IPS-20b (cell line): ENCODE data around the gene TMIGD3.
"Not testable (repeated sequence)": the region's sequence is repeated elsewhere in the genome, so short reads cannot be mapped to it uniquely, and the experiment has no call there.

Source experiments
- H3K27ac ChIP-seq: one replicate; pipeline ENCODE4 v1.5.1; 2013; ENCODE audit warnings: low read length
- H3K27me3 ChIP-seq: 2 replicates; pipeline ENCODE4 v1.6.1; 2013; ENCODE audit warnings: mild to moderate bottlenecking, low read length, inconsistent platforms; ENCODE audit not compliant: insufficient read depth
- H3K36me3 ChIP-seq: 2 replicates; pipeline ENCODE4 v1.6.1; 2013; ENCODE audit warnings: low read depth, mild to moderate bottlenecking, inconsistent platforms, low read length, moderate library complexity; ENCODE audit not compliant: insufficient read depth
- H3K4me1 ChIP-seq: 2 replicates; pipeline ENCODE4 v1.6.1; 2013; ENCODE audit warnings: mild to moderate bottlenecking, control low read depth, inconsistent platforms, low read length, moderate library complexity; ENCODE audit not compliant: insufficient read depth
- H3K4me3 ChIP-seq: 2 replicates; pipeline ENCODE4 v1.5.1; 2013; ENCODE audit warnings: mild to moderate bottlenecking, low read length, inconsistent platforms
- H3K9ac ChIP-seq: 2 replicates; pipeline ENCODE4 v1.6.1; 2013; ENCODE audit warnings: low read depth, mild to moderate bottlenecking, inconsistent platforms, low read length, moderate library complexity
- H3K9me3 ChIP-seq: 2 replicates; pipeline ENCODE4 v1.6.1; 2013; ENCODE audit warnings: mild to moderate bottlenecking, low read depth, low read length, inconsistent platforms; ENCODE audit not compliant: insufficient read depth

Gene TMIGD3

DNA sequence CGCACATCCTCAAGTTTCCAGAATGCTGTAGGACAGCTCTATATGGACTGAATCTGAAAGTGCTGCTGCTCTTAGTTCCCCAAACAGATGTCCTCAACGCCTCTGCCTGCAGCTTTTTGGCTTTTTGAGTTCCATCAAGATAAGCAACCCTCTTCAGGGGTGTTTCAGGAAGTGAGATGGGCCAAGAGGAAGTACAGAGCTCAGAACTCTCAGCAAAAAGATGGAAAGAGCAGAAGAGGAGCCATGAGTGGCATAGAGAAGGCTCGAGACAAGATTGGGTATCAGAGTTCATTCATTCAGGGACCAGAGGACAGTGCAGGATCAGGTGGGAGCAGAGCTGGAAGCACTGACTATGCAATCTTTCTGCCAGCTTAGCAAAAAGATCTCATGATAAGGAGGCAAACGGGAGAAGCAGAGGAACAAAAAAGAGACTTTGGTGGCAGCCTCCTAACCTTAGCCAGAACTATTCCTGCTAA is at the start of gene TMIGD3, which contains the start of gene ADORA3:
Gene TMIGD3 (minus strand): TSS at position 49 of the 476 bp plus-strand sequence. CDS start 279 bp downstream, outside the sequence.
Gene ADORA3 (minus strand): TSS at position 49 of the 476 bp plus-strand sequence. CDS start 279 bp downstream, outside the sequence.
- Histone ChIP-seq H3K4me3 (no peak within 1 kb of the TSS), H3K9ac (no peak within 1 kb of the TSS), H3K4me1 (peaks cover 6% of the 10 kb centered on the region), H3K9me3 (no peaks in the 10 kb centered on the region), H3K27me3 (no peaks in the 10 kb centered on the region), H3K36me3 (no peaks in the 10 kb centered on the region), H3K27ac (no peak within 1 kb of the TSS)

DNA sequence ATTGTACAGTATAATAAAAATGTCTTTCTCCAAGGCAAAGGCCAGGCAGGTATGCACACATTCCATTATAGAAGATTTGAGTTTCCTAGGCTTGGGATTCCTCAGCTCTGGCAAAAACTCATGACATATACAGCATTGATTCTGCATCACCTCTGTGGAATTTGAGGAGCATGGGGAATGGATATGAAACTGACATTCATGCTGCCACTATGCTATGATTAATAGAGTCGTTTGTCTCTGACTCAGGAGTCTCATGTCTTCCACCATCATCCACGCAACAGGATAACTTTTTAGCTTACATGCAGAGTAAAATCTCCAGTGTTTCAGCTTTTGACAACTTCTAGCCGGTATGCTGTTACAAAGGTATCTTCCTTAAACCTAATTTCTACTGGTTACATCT is 49.8 kb upstream of the TMIGD3 start:
- no peaks in the 10 kb centered on the region for H3K27me3 ChIP-seq
- peaks cover 4% of the 10 kb centered on the region; the same call in 1 of the 2 replicates for H3K4me1 ChIP-seq
- no peak overlapping the region for H3K9ac ChIP-seq
- no peaks in the 10 kb centered on the region for H3K36me3 ChIP-seq
- H3K27ac ChIP-seq, result no peak overlapping the region
- H3K9me3 ChIP-seq, result no peaks in the 10 kb centered on the region
- no peak overlapping the region for H3K4me3 ChIP-seq

DNA sequence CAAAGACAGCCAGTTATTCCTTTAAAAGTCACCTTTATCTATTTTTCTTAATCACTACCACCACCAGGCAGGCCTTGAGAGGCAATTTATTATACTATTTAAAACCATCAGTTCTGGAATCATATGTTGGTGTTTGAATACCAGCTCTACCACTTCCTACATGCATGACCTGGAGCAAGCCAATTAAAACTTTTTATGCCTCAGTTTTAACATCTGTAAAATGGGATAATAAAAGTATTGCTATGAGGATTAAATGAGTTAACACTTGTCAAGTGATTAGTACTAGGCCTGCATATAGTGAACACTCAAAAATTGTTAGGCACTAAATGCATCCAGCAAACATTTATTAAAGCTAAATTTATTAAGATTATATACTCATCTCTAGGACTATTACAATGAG is 49.2 kb upstream of the TMIGD3 start:
- H3K9me3 ChIP-seq, result no peaks in the 10 kb centered on the region
- H3K36me3 ChIP-seq, result no peaks in the 10 kb centered on the region
- peaks cover 4% of the 10 kb centered on the region; the same call in 1 of the 2 replicates for H3K4me1 ChIP-seq
- H3K9ac ChIP-seq, result no peak overlapping the region
- no peak overlapping the region for H3K27ac ChIP-seq
- no peak overlapping the region for H3K4me3 ChIP-seq
- H3K27me3 ChIP-seq, result no peaks in the 10 kb centered on the region

DNA sequence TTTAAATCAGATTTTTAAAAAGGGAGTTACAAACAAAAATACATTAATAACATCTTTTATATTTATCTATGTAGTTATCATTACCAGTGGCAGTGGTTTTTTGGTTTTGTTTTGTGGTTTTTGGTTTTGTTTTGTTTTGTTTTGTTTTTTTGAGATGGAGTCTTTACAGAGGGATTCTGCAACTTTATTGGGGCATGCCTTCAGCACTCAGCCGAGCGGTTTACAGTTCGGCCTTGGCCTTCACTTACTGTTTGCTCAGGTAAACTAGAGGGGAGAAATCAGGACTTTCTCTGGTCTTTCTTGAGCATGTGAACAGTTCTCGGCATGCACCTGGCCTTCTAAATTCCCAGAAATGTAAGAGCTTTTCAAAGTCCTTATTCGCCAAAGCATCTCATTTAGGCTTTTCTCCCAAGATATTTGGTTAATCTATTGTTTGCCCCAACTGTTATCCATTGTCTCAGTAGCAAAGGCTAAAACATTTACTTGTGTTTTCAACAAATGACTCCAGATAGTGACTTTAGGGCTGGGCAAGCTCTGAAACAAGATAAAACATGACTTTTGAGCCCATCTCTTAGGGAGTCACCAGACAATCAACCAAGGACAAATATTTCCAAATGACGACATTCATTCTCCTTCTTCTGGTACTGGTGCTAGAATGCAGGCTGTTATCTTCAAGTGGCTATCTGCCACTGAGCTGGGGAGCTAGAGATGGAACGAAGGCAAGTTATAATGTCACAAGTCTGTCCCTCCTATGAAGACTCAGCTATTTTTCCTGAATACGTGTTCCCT is 48.4 kb upstream of the TMIGD3 start:
- Histone ChIP-seq H3K27ac (no peak overlapping the region), H3K4me3 (no peak overlapping the region), H3K9ac (no peak overlapping the region), H3K36me3 (no peaks in the 10 kb centered on the region), H3K4me1 (peaks cover 4% of the 10 kb centered on the region; the same call in 1 of the 2 replicates), H3K9me3 (no peaks in the 10 kb centered on the region), H3K27me3 (no peaks in the 10 kb centered on the region)

DNA sequence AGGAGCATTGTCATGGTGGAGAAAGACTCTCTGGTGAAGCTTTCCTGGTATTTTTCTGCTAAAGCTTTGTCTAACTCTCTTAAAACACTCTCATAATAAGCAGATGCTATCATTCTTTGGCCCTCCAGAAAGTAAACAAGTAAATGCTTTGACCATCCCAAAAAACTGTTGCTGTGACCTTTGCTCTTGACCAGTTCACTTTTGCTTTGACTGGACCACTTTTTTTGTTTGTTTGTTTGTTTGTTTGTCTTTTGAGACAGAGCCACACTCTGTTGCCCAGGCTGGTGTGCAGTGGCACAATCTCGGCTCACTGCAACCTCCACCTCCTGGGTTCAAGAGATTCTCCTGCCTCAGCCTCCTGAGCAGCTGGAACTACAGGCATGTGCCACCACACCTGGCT is 44.4 kb upstream of the TMIGD3 start:
- not testable (repeated sequence) for H3K27ac ChIP-seq, H3K9me3 ChIP-seq, H3K27me3 ChIP-seq, H3K36me3 ChIP-seq, H3K4me3 ChIP-seq, H3K4me1 ChIP-seq, H3K9ac ChIP-seq

DNA sequence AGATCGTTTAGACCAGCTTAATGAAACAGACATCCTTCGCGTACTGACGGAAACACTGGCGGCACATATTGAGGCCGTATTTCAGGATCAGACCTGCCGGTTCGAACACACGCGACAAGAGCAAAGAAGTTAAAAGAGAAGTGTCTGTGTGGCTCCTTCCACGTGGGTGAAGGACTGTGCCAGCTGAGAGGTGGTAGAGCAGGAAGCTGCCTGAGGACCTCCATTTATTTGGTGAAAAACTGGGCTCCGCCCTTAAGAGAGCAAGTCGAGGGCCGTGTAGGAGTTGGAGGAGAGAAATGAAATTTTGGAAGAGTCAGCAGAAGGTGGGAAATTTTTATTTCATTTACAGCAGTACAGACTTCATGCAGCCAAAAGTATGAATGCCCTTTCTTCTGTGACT is 38.8 kb upstream of the TMIGD3 start:
- Histone ChIP-seq H3K27ac (peak overlapping the region; percentile 35), H3K4me1 (peaks cover 26% of the 10 kb centered on the region), H3K27me3 (peaks cover 8% of the 10 kb centered on the region; the same call in 1 of the 2 replicates), H3K4me3 (peak overlapping the region; percentile 23; the same call in 1 of the 2 replicates), H3K36me3 (no peaks in the 10 kb centered on the region), H3K9me3 (no peaks in the 10 kb centered on the region), H3K9ac (no peak overlapping the region)

DNA sequence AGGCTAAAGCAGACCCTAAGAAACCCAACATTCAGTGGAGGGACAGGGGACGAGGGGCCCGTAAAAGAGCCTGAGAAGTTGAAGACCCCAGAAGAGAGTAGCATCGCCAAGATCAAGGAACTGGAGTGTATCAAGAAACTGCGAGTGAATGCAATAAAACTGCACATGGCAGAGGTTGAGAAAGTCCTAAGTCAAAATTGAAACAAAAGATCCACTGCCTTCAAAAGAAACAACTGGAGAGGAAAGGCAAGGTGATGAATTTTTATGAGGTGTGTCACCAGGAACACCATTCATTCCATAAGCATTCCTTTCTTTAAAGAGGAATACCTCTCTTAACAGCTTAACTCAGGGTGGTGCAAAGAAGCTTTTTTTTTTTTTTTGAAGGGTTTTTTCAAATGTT is 38.3 kb upstream of the TMIGD3 start:
- H3K36me3 ChIP-seq, result no peaks in the 10 kb centered on the region
- no peaks in the 10 kb centered on the region for H3K9me3 ChIP-seq
- H3K27ac ChIP-seq, result no peak overlapping the region
- no peak overlapping the region for H3K9ac ChIP-seq
- peaks cover 26% of the 10 kb centered on the region for H3K4me1 ChIP-seq
- H3K4me3 ChIP-seq, result peak overlapping the region; percentile 23
- peaks cover 8% of the 10 kb centered on the region; the same call in 1 of the 2 replicates for H3K27me3 ChIP-seq

DNA sequence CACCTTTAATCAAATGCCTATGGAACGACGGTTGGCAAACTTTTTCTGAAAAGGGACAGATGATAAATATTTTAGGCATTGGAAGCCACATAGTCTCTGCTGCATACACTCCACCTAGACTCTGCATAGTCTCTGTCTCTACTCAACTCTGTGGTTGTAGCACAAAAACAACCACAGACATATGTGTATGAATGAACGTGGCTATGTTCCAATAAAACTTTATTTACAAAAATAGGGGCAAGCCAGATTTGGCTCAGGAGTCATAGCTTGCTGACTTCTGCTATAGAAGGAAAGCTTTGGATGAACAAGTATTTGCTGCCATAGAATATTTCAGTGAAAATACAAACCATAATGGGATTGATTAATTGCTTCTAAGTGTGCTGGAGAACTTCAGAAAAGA is 37.5 kb upstream of the TMIGD3 start:
- Histone ChIP-seq H3K9ac (no peak overlapping the region), H3K27me3 (peaks cover 8% of the 10 kb centered on the region; the same call in 1 of the 2 replicates), H3K36me3 (no peaks in the 10 kb centered on the region), H3K9me3 (no peaks in the 10 kb centered on the region), H3K4me3 (no peak overlapping the region), H3K4me1 (peaks cover 26% of the 10 kb centered on the region), H3K27ac (no peak overlapping the region)

DNA sequence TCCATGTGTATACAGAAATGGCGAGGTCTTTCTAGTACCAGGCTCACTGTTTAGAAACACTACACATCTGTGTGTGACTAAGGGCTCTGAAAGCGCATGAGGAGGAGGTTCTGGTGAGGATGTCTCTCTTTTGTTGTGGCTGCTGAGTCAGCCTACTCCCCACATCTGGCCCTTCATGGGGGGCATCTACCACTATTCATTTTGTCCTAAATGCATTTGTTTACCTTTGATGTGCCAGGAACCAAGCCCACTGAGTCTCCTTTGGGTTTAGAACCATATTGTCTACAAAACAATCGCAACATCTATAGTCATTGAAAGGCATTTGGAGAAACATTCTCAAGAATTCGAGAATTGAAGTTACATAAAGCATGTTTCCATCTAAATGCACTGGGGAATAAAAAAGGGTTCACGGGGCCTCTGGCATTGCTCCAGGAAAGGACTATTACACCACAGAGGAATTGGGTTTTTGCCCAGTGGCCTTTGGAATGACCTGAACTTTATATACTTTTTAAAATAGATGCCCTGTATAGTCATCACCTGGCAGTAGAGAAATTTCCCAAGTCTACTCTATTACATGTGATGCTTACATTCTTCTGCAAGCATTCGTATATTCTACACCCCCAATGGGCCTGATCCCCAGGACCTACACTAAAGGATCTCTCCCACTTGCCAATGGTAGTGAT is 35.1 kb upstream of the TMIGD3 start:
- H3K9me3 ChIP-seq, result no peaks in the 10 kb centered on the region
- no peak overlapping the region for H3K4me3 ChIP-seq
- H3K4me1 ChIP-seq, result peaks cover 26% of the 10 kb centered on the region
- peaks cover 8% of the 10 kb centered on the region; the same call in 1 of the 2 replicates for H3K27me3 ChIP-seq
- no peak overlapping the region for H3K9ac ChIP-seq
- H3K27ac ChIP-seq, result no peak overlapping the region
- no peaks in the 10 kb centered on the region for H3K36me3 ChIP-seq

DNA sequence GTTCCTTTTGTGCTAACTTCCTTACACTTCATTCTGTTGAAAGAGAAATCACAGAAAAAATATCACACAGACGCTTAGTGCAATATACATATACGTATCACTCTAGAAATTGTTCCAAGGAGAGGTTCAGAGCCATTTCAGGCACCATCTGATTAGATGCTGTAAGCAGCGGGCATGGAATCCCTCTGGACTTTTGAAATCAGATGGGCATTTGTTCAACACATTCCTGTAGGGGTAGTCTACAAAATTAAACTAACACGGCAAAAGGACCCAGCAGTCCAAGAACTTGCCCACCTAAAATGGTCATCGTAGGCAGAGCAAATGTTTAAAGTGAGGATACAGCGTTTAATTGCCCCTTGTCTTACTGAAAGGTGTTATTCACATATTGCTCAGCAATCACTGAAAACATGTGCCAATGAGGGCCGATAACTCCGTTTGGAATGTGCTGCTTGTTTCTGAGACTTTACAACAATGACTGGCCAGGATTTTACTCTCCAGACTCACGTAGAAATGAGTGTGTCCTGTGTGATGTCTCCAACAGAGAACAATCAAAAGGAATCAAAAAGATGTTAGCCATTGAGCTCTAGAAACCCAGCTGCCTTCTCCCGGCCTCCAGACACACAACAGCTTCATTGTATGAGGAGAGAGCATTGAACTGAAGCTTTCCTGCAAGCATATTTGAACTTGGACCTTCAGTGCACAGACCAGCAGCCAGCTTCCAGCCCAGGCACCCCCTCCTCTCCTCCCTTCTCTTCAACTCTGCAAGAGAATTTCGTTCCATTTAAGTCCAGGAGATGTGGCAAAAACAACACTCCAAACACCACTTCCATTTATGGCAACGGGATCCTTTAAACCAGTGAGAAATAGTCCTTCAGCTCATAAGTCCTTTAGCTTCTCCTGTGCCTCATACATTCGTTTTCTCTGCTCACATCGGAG is 32.1 kb upstream of the TMIGD3 start:
- Histone ChIP-seq H3K4me3 (no peak overlapping the region), H3K36me3 (no peaks in the 10 kb centered on the region), H3K27me3 (no peaks in the 10 kb centered on the region), H3K9me3 (peaks cover 4% of the 10 kb centered on the region; the same call in 1 of the 2 replicates), H3K4me1 (peaks cover 9% of the 10 kb centered on the region; the same call in 1 of the 2 replicates), H3K27ac (no peak overlapping the region), H3K9ac (no peak overlapping the region)

DNA sequence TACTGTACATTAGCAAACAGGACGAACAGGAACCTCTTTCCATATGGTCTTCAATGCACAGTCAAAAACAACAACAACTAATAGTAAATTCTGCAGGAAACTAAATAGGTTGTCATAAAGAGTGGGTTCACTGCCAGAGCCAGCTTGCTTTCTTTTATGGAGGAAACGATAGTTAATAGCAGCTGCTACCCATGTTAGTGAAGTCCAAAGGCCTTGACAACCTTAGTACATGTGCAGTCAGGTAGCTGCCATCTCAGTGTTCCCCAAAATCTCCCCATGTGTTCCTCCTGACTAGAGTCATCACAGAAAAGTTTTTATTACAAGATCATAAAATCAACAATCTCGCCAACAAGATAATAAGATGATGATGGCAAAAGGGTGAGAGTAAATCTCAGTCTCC is 16.6 kb upstream of the TMIGD3 start:
- Histone ChIP-seq H3K4me1 (no peaks in the 10 kb centered on the region), H3K36me3 (no peaks in the 10 kb centered on the region), H3K9ac (no peak overlapping the region), H3K9me3 (no peaks in the 10 kb centered on the region), H3K27me3 (no peaks in the 10 kb centered on the region), H3K27ac (no peak overlapping the region), H3K4me3 (no peak overlapping the region)
